HG03342 (cell line): ENCODE measurements around the gene AK1.

Experiments
- ATAC-seq: cut with Tn5 transposase; IDR thresholded peaks from one replicate; pipeline ENCODE4 v1.9.1; 2021; ENCODE audit warnings: mild to moderate bottlenecking, moderate library complexity; ENCODE audit not compliant: unreplicated experiment

The AK1 gene

DNA sequence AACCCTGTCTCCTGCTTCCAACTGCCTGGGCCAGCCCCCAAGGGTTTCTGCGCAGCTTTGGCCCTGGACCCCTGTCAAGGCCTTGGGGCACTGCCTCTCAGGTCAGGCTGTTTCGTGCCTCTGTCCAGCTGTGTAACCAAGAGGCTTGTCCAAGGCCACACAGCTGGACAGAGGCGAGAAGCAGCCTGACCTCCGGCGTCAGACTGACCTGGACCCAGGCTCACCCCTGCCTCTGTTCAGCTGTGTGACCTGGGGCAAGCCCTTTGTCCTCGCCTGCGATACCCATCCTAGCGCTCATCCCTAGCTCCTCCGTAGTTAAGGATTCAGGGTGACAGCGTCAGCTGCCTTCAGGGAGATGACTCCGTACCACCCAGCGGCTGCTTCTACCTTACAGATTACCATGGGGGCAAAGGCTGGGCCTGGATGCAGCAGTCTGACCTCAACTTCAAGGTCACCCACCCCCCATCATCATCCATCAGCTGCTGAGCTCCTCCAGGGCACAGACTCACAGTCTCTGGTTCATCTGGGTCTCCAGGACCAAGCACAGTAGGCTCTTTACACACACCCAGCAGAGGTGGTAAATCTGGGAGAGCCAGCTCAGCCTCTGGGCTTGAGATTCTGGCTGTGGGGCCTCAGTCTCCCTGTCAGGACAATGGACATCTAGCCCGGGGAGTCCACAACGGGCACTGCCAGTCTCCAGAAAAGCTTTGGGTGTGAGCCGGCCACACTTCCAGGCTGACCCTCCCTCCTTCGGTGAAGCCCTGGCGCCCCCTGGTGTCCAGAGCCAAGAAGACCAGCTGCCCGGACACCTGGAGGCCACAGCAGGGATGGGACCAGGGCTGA lies 7.9 kb downstream of the AK1 start:
- ATAC-seq: no peak

DNA sequence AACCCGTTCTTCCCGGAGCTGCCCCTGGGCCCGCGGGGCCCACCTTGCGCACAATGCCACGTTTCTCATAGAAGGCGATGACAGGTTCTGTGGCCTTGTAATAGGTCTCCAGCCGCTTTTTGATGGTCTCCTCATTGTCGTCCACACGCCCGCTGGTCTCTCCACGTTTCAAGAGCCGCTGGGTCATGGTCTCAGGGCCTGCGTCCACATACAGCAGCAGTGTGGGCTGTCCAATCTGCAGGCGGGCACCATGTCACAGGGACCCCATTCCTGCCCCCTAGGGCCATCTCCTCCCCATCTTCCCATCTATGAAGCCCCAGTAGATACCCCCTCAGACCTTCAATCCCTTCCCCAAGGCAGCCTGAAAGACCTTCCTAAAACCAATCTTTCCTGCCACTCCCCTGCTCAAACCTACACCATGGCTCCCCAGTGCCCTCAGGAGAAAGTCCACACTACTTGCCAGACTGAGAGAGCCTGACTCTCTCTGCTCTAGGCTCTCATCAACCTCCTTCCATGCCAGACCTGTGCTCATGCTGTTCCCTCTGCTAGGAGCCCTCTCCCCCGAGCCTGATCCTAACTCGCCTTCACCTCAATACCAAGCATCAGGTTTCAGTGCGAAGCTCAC lies 9.1 kb downstream of the AK1 start:
- ATAC-seq: no peak

DNA sequence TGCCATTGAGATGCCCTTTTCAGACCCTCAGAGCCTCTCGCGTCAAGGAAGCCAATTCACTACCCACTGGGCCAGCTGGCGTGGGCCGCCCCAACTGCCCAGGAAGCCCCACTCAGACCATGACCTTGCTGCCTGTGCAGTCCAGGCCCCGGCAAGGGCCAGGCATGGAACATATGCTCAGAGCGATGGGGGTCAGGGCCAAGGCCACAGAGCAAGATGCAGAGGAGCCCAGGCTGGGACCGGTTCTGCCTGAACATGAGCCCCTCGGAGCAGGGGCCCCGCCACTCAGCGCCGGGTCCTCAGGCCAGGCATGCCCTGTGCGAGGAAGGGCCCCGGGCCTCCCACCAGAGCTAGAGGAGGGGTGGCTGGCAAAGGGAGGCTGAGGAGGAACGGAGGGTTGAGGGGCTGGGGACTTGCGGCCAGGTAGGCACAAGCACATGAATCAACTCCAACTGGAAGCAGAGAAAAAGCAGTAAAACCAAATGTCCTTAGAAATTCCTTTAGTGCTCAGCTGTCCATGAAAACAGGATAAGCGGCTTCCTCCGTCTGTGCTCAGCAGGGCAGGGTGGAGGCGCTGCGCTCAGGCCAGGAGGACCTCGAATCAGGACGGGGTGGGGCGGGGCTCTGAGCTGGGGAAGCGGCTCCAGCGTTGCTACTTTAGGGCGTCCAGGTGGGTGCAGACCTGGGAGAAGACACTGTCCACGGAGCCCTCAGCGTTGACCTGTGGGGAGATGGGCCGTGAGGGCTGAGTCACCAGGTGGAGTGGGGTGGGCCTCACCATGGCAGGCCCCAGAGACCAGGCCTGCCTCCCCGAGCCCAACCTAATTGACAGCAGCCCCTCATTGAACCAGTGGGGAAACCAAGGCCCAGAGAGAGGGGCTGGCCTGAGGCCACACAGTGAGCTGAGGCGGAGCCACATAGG lies 9.9 kb downstream of the AK1 start:
- ATAC-seq: no peak

DNA sequence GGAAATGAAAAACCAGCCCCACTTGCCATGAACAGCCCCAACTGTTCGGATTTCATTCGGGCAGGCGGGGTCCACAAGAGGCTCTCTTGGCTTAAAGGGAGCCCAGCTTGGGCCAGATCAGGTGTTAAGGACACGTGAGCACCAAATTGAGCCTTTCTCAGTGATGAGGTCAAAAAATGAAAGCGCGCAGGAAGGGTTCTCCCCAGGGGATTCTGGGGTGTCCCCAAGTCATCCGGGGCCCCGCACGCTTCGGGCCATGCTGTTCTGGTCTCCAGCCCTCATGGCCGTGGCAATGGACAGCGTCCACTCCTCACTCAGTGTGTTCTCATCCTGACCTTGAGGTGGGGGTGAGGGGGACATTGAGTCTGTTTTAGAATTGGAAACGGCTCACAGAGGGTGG lies 10.9 kb downstream of the AK1 start:
- no peak for ATAC-seq

DNA sequence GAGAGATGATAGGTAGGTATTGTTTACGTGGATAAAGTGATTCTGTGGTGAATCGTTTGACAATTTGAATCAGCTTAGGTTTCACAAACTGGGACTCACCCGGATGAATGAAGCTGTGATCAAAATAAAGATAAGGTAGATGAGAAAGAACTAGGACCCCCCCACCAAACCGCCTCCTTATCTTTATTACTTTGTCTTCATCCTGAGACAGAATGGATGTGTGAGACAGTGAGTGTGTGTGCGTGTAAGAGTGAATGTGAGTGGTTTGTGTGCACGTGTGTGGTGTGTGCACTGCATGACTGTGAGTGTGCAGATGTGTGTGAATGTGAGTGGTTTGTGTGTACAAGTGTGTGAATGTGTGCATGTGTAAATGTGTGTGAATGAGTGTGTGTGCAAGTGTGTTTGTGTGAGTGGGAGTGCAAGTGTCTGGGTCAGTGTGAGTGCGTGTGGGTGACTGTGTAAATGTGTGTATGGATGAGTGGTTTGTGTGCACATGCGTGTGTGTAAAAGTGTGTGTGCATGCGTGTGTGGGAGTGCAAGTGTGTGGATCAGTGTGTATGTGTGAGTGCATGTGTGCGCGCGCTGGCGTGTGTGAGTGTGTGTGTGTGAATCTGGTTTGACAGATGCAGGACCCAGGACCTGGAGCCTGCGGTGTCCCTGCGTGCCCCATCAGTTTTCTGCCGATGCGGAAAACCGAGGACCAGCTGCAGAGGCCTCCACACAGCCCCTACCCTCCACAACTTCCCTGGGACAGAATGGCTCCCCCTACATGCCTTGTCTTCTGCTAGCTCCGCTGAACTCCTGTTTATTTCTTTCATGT lies 11.6 kb downstream of the AK1 start:
- no peak for ATAC-seq

DNA sequence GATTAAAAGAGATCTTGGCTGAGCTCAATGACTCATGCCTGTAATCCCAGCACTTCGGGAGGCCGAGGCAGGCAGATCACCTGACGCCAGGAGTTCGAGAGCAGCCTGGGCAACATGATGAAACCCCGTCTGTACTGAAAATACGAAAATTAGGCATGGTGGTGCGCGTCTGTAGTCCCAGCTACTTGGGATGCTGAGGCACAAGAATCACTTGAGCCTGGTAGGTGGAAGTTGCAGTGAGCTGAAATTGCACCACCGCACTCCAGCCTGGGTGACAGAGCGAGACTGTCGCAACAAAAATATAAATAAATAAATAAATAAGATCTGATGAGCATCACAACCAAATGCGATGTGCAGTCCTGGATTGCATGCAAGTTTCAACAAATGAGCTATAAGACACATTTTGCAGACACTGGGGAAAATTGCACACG lies 14.3 kb downstream of the AK1 start:
- no peak for ATAC-seq

DNA sequence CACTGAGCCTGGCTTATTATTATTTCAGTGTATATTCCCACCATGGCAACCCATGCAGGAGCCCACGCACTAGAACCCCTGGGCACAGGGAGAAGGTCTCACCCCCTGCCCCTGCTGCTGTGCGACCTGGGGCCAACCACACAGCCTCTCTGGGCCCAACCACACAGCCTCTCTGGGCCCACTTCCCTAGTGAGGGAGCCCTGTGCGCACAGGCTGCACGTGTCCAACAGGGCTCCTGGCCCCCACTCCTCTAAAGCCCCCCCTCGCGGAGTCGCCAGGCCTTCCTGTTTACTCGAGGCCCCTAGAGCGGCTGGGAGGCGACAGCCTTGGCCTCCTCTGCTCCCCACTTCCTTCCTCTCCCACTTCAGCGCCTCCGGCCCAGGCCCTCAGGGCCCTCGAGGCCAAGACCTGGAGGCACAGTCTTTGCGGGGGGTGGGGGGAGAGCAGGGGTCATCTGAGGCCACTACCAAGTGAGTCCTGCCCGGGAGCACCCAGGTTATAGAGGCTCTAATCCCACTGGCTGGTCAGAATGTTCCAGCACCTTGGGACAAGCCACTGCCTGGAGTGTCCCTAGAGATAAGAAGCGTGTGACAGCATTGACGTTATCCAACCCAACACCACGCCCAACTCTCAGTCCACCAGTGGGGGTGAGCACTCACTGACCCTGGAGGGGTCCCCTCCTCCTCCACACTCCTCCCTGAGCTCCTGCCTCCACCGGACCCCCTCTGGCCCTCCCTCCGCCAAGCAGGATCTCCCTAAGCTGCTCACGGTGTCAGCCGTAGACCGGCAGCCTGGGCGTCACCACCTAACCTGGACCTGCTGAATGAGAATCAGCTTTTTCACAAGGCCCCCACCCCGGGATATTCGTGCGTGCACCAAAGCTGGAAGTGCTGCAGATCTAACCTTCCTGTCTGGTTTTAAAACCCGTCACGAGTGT lies 15.1 kb downstream of the AK1 start:
- no peak for ATAC-seq

DNA sequence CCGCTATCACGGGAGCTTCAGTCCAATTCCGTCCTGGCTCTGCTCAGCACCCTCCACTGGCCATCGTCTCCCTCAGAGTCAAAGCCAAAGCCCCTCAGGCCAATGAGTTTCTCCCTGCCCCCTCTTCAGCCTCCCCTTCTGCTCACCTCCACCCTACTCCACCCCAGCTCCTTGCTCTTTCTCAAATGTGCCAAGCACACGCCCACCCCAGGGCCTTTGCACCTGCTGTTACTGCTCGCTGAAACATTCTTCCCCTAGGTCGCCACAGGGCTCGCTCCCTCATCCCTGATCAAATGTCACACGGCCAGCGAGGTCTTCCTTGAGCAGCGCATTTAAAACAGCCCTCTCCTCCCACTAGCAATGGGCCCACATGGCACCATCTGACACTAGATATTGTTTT lies 16.7 kb downstream of the AK1 start:
- ATAC-seq: no peak

DNA sequence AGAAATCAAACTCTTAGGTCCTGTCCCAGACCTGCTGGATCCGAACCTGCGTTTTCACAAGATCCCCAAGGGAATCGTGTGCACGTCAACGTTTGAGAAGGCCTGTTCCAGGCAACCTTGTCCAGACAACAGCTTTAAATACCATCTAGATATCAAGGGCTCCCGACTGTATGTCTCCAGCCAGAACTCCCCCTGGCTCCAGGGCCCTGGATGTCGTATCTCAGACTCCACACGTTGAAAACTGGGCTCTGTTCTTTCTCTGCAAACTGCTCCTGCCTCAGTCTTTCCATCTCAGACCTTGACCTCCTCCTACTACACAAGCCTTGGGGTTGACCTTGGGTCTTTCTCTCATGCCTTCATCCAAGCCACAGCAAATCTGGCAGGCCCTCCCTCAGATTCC lies 17.2 kb downstream of the AK1 start:
- no peak for ATAC-seq

DNA sequence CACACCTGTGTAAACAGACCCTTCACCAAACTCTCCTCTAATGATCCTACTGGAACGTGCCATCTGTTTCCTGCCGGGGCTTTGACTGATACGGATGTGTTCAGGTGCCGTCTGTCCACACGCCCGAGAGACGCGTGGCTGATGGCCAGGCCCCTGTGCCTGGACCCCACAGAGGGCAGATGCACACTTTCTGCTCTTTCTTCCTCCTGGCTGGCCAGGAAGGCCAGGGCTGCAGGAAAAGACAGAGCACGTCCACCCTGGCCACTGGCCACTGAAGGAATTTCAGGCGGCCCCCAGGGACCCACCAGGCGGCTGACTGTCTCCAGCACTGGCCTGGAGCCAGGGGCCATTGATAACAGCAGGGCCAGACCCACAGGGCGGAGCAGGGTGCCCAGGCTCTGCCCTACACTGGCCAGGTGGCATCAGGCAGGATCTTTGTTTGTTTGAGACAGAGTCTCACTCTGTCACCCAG lies 19.4 kb downstream of the AK1 start:
- no peak for ATAC-seq

DNA sequence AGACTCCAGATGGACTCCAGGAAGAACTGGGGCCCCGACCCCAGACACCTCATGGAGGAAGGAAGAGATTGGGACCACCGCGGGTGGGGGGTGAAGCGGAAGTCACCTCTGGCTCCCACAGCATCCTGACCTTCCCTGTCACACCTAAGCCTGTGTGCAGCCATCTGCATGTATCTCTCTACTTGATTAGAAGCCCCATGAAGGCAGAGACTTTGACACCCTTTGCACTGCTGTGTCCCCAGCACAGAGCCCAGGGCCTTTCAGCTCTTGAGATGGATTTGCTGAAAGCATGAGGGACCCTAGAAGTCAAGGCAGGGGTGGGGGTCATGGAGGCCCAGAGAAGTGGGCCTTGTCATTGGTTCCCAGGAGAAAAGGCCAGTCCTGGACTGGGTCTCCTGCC lies 20.2 kb downstream of the AK1 start:
- ATAC-seq: no peak

DNA sequence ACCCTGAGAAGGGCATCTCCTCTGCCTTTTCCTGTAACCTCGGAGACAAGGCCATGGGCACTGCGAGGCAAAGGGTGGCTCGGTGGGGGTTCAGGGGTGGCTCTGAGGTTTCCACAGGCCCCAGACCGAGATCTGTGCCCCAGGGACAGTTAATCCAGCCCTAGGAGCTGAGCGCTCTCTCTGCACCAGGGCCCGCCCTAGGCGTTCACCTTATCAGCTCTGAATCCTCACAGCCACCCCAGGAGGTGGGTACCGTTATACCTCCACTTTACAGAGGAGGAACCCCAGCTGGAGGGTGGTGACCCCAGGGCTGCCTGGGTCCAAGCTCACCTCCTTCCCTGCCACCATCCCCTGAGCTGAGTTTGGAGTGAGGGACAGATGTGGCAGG lies 20.8 kb downstream of the AK1 start:
- no peak for ATAC-seq

DNA sequence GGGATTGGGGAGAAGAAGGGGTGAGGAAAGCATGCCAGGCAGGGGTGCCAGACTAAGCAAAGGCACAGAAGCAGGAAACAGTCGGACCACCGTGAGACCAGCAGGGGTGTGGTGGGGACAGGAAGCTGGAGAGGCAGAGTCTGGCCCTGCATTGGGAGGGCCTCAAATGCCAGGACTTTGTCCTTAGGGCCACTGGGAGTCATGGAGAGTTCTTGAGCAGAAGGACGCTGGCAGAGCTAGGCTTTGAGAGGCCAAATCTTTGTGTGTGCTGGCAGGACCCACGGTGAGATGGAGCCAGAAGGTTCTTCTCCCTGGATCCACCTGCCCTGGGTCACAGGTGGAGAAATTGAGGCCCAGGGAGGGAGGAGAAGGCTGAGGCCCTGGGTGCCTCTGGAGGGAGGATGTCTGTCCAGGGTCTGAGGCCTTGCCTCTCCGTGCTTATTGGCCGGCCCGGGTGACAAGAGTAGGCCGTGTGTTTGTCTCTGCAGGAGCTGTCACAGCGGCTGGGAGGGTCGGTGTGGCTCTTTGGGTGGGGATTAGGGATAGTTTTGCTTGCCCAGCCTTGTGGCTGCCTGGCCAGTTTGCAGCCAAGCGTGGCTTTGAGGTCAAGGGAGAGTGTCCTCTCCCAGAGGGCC lies 21.3 kb downstream of the AK1 start:
- ATAC-seq: no peak

DNA sequence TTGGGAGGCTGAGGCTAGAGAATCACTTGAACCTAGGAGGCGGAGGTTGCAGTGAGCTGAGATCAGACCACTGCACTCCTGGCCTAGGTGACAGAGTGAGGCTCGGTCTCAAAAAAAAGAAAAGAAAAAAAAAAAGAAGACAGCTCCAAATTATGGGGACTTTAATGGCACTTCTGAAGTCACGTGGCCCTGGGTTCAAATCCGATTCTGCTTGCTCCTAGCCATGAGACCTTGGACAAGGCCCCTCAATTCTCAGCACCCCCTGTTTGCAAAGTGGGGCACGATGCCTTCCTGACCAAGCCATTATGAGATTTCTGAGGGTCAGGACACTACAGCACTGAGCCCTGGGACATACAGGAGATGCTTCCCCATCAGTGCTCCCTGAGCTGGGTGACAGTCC lies 22.0 kb downstream of the AK1 start:
- ATAC-seq: no peak

DNA sequence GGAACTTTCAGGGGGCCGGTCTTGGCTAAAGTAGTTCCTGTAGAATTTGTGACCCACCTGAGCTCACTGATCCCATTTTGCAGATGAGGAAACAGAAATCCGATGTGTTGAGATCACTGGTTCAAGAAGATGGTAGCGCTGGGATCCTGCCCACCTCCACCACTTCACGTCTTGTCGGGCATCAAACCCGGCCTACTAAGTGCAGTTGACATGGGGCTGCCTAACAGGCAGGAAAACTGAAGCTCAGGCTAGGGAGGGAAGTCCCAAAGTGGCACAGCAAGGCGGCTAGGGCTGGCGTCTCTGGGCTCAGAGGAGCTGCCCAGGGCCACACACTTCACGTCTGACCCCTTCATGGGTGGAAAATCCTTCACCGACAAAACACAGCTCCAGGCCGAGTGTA lies 22.5 kb downstream of the AK1 start:
- ATAC-seq: no peak

DNA sequence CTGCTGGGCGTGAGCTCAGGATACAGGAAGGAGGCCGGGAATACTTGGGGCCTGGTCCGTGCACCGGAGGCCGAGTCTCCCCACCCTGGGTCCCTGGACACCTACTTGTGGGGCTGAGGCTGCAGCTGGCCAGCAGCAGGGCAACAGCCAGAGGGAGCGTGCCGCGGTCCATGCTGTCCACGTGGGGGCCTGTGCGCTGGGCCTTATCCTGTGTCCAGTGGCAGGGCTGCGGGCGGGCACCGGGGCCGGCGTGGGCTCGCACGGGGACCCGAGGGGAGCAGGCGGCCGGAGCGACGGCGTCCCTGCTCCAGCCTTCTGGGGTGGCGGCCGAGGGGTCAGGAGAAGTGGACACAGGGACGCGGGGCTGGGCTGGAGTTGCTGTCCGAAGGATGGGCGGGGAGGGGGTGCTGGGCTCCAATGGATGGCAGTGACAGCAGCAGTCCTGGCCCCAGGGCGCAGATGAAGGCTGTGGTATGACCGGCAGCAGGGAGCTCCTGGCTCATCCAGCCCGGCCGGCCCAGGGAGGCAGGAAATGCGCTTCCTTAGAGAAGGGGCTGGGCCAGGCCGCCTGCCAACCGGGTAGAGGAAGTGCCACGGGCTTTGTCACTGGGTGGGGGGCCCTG lies 23.2 kb downstream of the AK1 start, which contains the start of gene ENG:
Gene ENG (minus strand): TSS at position 475 of the 623 bp plus-strand sequence. CDS start 303 bp downstream, at position 172.
- ATAC-seq: no peak

DNA sequence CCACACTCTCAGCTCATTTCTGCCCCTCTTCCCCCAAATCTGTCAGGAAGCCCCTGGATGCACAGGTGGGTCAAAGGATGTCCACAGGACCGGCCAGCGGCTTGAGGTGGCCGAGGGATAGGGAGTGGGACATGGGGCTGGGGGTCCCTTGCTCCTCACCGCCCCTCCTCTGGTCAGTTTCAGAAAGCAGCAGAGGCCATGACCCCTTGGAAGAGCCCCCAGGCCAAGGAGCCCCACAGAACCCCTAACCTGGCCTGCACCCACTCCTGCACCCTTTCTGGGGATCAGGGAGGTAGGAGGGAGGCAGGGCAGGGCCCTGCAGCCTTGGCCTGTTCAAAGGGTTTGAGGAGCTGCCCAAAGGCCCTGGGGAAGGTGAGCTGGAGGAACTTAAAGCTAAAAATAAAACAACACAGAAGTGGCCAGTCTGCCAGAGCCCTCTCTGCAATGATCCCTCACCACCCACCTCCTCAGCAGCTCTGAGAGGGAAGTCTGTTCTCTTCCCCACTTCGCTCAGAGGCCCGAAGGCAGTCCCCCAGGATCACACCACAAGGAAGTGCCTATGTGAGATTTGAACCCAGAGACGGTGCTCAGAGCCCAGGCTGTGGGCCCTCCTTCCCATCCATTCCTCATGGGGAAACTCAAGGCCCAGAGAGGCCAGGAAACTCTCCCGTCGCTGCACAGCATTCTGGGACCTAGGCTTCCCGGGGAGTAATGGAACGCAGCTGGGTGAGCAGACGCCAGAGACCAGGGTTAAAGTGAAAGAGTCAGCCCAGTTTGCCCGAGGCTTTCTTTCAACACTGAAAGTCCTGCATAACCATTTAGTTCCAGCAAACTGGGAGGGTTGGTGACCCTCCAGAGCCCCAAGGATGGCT lies 23.9 kb downstream of the AK1 start:
- ATAC-seq: no peak
